ENCODE results near the gene CAPNS2.

Gene CAPNS2

DNA sequence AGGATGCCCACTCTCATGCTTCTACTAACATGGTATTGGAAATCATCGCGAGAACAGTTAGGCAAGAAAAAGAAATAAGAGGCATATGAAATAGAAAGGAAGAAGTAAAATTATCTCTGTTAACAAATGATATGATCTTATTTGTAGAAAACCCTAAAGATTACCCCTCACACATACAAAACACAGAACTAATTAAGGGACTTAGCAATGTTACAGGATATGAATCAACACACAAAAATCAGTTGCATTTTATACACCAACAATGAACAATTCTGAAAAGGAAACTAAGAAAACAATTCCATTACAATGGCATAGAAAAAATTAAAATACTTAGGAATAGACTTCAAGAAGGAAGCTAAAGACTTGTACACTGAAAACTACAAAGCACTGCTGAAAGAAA is 2.7 kb upstream of the CAPNS2 start:
- no CpG with 5 or more reads among the region's 2 CpGs for whole genome bisulfite sequencing
- no peak overlapping the region for H3K4me2 ChIP-seq (ENCODE audit: low read length, poor library complexity, severe bottlenecking)
- H2BK12ac ChIP-seq (ENCODE audit: low read length in 2 of 2) = no peak overlapping the region

DNA sequence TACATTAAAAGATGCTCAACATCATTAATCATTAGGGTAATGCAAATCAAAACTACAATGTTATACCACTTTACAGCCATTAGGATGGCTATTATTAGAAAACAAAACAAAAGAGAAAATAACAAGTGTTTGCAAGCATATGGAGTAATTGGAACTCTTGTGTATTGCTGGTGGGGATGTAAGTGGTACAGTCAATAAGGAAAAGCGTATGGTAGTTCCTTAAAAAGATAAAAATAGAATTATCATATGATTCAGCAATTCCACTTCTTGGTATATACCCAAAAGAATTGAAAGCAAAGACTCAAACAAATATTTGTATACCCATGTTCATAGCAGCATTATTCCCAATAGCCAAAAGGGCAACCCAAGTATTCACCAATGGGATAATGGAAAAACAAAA is 1.4 kb upstream of the CAPNS2 start:
- no peak overlapping the region for H3K4me2 ChIP-seq (ENCODE audit: low read length, poor library complexity, severe bottlenecking)
- H3K14ac ChIP-seq (ENCODE audit: low read length in 2 of 2) = no peak overlapping the region
- WGBS = no CpG with 5 or more reads among the region's 1 CpG
- no peaks in the 10 kb centered on the region for H3K79me1 ChIP-seq (replicated peaks; ENCODE audit: low read length, poor library complexity, severe bottlenecking)
- H3K9me3 ChIP-seq (ENCODE audit: control insufficient read depth, low read length) = no peaks in the 10 kb centered on the region
- H2BK120ac ChIP-seq (ENCODE audit: low read depth, low read length) = no peak overlapping the region
- H3K9ac ChIP-seq (ENCODE audit: low read length) = no peak overlapping the region
- H4K8ac ChIP-seq (ENCODE audit: low read length) = no peak overlapping the region
- no peak overlapping the region for H2BK15ac ChIP-seq (ENCODE audit: low read depth, poor library complexity, severe bottlenecking)
- H3K4me1 ChIP-seq (ENCODE audit: control insufficient read depth, insufficient read depth, low read depth, low read length) = no peaks in the 10 kb centered on the region
- no peak overlapping the region for H3K4ac ChIP-seq (ENCODE audit: low read depth in 1 of 2, low read length in 2 of 2)
- no peak overlapping the region for H2AFZ ChIP-seq (ENCODE audit: low read depth, low read length)
- no peak overlapping the region for H4K91ac ChIP-seq (ENCODE audit: low read length)
- no peak for DNase-seq
- no peak overlapping the region for H3K18ac ChIP-seq (ENCODE audit: low read depth in 1 of 2, low read length in 2 of 2)
- H2AK5ac ChIP-seq (ENCODE audit: low read length, severe bottlenecking) = no peak overlapping the region
- no peak overlapping the region for H2BK12ac ChIP-seq (ENCODE audit: low read length in 2 of 2)
- peaks cover 0 to 6% of the 10 kb centered on the region in 2 experiments for H3K27me3 ChIP-seq (ENCODE audit: control insufficient read depth in 1 of 2, insufficient read depth in 1 of 2, low read length in 2 of 2)
- H3K36me3 ChIP-seq (ENCODE audit: control insufficient read depth in 1 of 2, insufficient read depth in 2 of 2, low read depth in 1 of 2, low read length in 2 of 2) = peaks cover 0 to 17% of the 10 kb centered on the region in 2 experiments
- no peak overlapping the region for H2BK5ac ChIP-seq (ENCODE audit: low read depth, low read length, poor library complexity, severe bottlenecking)
- no peak overlapping the region for H3K27ac ChIP-seq (ENCODE audit: low read length, poor library complexity, severe bottlenecking)
- H3K4me3 ChIP-seq (ENCODE audit: insufficient read depth in 1 of 2, low read depth in 1 of 2, low read length in 2 of 2) = no peak overlapping the region
- no peak overlapping the region for H3K23ac ChIP-seq (ENCODE audit: low read length in 2 of 2)

More for the DNA sequence above, 2.7 kb upstream of the CAPNS2 start:
- H2AFZ ChIP-seq (ENCODE audit: low read depth, low read length) = no peak overlapping the region
- no peak for DNase-seq
- H3K4me3 ChIP-seq (ENCODE audit: insufficient read depth in 1 of 2, low read depth in 1 of 2, low read length in 2 of 2) = no peak overlapping the region
- no peak overlapping the region for H4K91ac ChIP-seq (ENCODE audit: low read length)
- no peak overlapping the region for H3K27ac ChIP-seq (ENCODE audit: low read length, poor library complexity, severe bottlenecking)
- peaks cover 0 to 17% of the 10 kb centered on the region in 2 experiments for H3K36me3 ChIP-seq (ENCODE audit: control insufficient read depth in 1 of 2, insufficient read depth in 2 of 2, low read depth in 1 of 2, low read length in 2 of 2)
- H3K9me3 ChIP-seq (ENCODE audit: control insufficient read depth, low read length) = no peaks in the 10 kb centered on the region
- H2AK5ac ChIP-seq (ENCODE audit: low read length, severe bottlenecking) = no peak overlapping the region
- no peak overlapping the region for H2BK15ac ChIP-seq (ENCODE audit: low read depth, poor library complexity, severe bottlenecking)
- no peak overlapping the region for H3K4ac ChIP-seq (ENCODE audit: low read depth in 1 of 2, low read length in 2 of 2)
- H4K8ac ChIP-seq (ENCODE audit: low read length) = no peak overlapping the region
- no peak overlapping the region for H2BK120ac ChIP-seq (ENCODE audit: low read depth, low read length)
- no peak overlapping the region for H3K18ac ChIP-seq (ENCODE audit: low read depth in 1 of 2, low read length in 2 of 2)
- no peak overlapping the region for H3K23ac ChIP-seq (ENCODE audit: low read length in 2 of 2)
- no peak overlapping the region for H3K14ac ChIP-seq (ENCODE audit: low read length in 2 of 2)
- peaks cover 0 to 6% of the 10 kb centered on the region in 2 experiments for H3K27me3 ChIP-seq (ENCODE audit: control insufficient read depth in 1 of 2, insufficient read depth in 1 of 2, low read length in 2 of 2)
- no peak overlapping the region for H2BK5ac ChIP-seq (ENCODE audit: low read depth, low read length, poor library complexity, severe bottlenecking)
- H3K9ac ChIP-seq (ENCODE audit: low read length) = no peak overlapping the region
- H3K4me1 ChIP-seq (ENCODE audit: control insufficient read depth, insufficient read depth, low read depth, low read length) = no peaks in the 10 kb centered on the region
- no peaks in the 10 kb centered on the region for H3K79me1 ChIP-seq (replicated peaks; ENCODE audit: low read length, poor library complexity, severe bottlenecking)

DNA sequence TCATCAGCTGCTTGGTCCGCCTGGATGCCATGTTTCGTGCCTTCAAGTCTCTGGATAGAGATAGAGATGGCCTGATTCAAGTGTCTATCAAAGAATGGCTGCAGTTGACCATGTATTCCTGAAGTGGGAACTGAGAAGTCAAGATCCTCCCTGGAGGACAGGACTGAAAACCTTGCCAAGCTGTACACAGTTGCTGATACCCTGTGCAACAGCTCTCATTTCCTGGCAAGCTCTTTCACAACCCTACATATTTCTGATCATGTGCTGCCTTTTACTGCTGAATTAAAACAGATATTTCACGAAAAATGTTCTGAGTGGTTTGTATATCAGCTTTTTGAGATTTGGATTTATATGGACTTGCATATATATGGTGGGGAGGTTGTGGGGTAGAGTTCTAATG is 898 bp downstream of the CAPNS2 start:
- Histone ChIP-seq H4K8ac (ENCODE audit: low read length) (peak overlapping the region; percentile 49), H3K4me3 (ENCODE audit: insufficient read depth in 1 of 2, low read depth in 1 of 2, low read length in 2 of 2) (no peak overlapping the region), H4K91ac (ENCODE audit: low read length) (no peak overlapping the region), H3K4me1 (ENCODE audit: control insufficient read depth, insufficient read depth, low read depth, low read length) (no peaks in the 10 kb centered on the region), H3K14ac (ENCODE audit: low read length in 2 of 2) (no peak overlapping the region), H2BK120ac (ENCODE audit: low read depth, low read length) (no peak overlapping the region), H3K4ac (ENCODE audit: low read depth in 1 of 2, low read length in 2 of 2) (no peak overlapping the region), H2AK5ac (ENCODE audit: low read length, severe bottlenecking) (no peak overlapping the region), H2BK15ac (ENCODE audit: low read depth, poor library complexity, severe bottlenecking) (no peak overlapping the region), H2BK12ac (ENCODE audit: low read length in 2 of 2) (peak overlapping the region in 1 of 2 experiments; percentile 39), H2AFZ (ENCODE audit: low read depth, low read length) (no peak overlapping the region), H2BK5ac (ENCODE audit: low read depth, low read length, poor library complexity, severe bottlenecking) (no peak overlapping the region), H3K4me2 (ENCODE audit: low read length, poor library complexity, severe bottlenecking) (no peak overlapping the region), H3K9me3 (ENCODE audit: control insufficient read depth, low read length) (no peaks in the 10 kb centered on the region), H3K23ac (ENCODE audit: low read length in 2 of 2) (no peak overlapping the region), H3K27ac (ENCODE audit: low read length, poor library complexity, severe bottlenecking) (no peak overlapping the region), H3K18ac (ENCODE audit: low read depth in 1 of 2, low read length in 2 of 2) (peak overlapping the region; percentile 52 to 91), H3K36me3 (ENCODE audit: control insufficient read depth in 1 of 2, insufficient read depth in 2 of 2, low read depth in 1 of 2, low read length in 2 of 2) (peaks cover 0 to 10% of the 10 kb centered on the region in 2 experiments), H3K79me1 (replicated peaks; ENCODE audit: low read length, poor library complexity, severe bottlenecking) (no peaks in the 10 kb centered on the region), H3K27me3 (ENCODE audit: control insufficient read depth in 1 of 2, insufficient read depth in 1 of 2, low read length in 2 of 2) (peaks cover 0 to 6% of the 10 kb centered on the region in 2 experiments), H3K9ac (ENCODE audit: low read length) (peak overlapping the region; percentile 48)
- DNase-seq = peak; percentile 45
- 90% methylated on average over 3 of the region's 3 CpGs for WGBS

DNA sequence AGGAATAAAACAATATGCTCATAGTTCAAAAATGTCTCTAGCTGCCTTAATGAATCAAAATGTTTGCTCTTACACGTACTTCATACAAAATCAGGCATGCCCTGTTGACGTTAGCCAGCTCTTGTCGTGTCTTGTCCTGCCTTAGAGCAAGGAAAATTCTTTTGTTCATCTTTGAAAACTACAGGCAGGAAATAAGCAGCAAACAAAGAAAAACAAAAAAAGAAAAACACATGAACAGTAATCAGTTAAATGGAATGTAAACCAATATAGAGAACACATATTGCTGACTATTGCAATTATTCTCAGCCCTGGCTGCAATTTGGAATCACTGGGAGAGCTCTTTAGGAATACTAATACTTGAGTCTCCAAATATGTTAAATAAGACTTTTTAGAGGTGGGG is 1.7 kb downstream of the CAPNS2 start:
- Histone ChIP-seq H4K91ac (ENCODE audit: low read length) (no peak overlapping the region), H2AFZ (ENCODE audit: low read depth, low read length) (no peak overlapping the region), H3K4me3 (ENCODE audit: insufficient read depth in 1 of 2, low read depth in 1 of 2, low read length in 2 of 2) (no peak overlapping the region), H3K23ac (ENCODE audit: low read length in 2 of 2) (no peak overlapping the region), H4K8ac (ENCODE audit: low read length) (no peak overlapping the region), H3K9ac (ENCODE audit: low read length) (peak overlapping the region; percentile 48), H3K4ac (ENCODE audit: low read depth in 1 of 2, low read length in 2 of 2) (no peak overlapping the region), H3K27ac (ENCODE audit: low read length, poor library complexity, severe bottlenecking) (no peak overlapping the region), H3K18ac (ENCODE audit: low read depth in 1 of 2, low read length in 2 of 2) (no peak overlapping the region), H3K9me3 (ENCODE audit: control insufficient read depth, low read length) (no peaks in the 10 kb centered on the region), H2BK5ac (ENCODE audit: low read depth, low read length, poor library complexity, severe bottlenecking) (no peak overlapping the region), H3K27me3 (ENCODE audit: control insufficient read depth in 1 of 2, insufficient read depth in 1 of 2, low read length in 2 of 2) (peaks cover 0 to 6% of the 10 kb centered on the region in 2 experiments), H2BK120ac (ENCODE audit: low read depth, low read length) (no peak overlapping the region), H3K4me1 (ENCODE audit: control insufficient read depth, insufficient read depth, low read depth, low read length) (no peaks in the 10 kb centered on the region), H3K14ac (ENCODE audit: low read length in 2 of 2) (no peak overlapping the region), H3K36me3 (ENCODE audit: control insufficient read depth in 1 of 2, insufficient read depth in 2 of 2, low read depth in 1 of 2, low read length in 2 of 2) (peaks cover 0 to 10% of the 10 kb centered on the region in 2 experiments), H2BK15ac (ENCODE audit: low read depth, poor library complexity, severe bottlenecking) (no peak overlapping the region), H3K79me1 (replicated peaks; ENCODE audit: low read length, poor library complexity, severe bottlenecking) (no peaks in the 10 kb centered on the region), H2BK12ac (ENCODE audit: low read length in 2 of 2) (no peak overlapping the region), H2AK5ac (ENCODE audit: low read length, severe bottlenecking) (no peak overlapping the region), H3K4me2 (ENCODE audit: low read length, poor library complexity, severe bottlenecking) (no peak overlapping the region)
- WGBS = 72% methylated on average over 3 of the region's 3 CpGs
- no peak for DNase-seq
